Measurements from ENCODE around the gene LRRFIP2. TPM values are rescaled to one million over a fixed set of nuclear protein-coding genes. Genes with fewer than 3 reads are reported as not detected.
"Not testable (repeated sequence)": the region's sequence is repeated elsewhere in the genome, so short reads cannot be mapped to it uniquely, and the experiment has no call there.

The LRRFIP2 gene
- total RNA-seq, 4 donors from 2014 or later = 56.5 to 148 (median 62.4) TPM

- H3K27me3 ChIP-seq = no peaks in the 10 kb centered on the region
- H3K4me1 ChIP-seq = no peaks in the 10 kb centered on the region
- intact Hi-C loops (cut with DNase I; ENCODE audit: low total_unique reads) = no loop called here
- no peak overlapping the region for H3K4me3 ChIP-seq
- TF ChIP-seq CTCF (IDR thresholded peaks at IDR 0.05) (no peak), POLR2A (IDR thresholded peaks at IDR 0.05) (no peak)
- no peak for DNase-seq
- H3K27ac ChIP-seq = no peak overlapping the region
- H3K9me3 ChIP-seq = no peaks in the 10 kb centered on the region
- no peaks in the 10 kb centered on the region for H3K36me3 ChIP-seq
Measured at GRCh38 chr3:37154668-37155314, 19.6 kb downstream of the LRRFIP2 start.

- no peak overlapping the region for H3K27ac ChIP-seq
- no peak for DNase-seq
- H3K9me3 ChIP-seq = no peaks in the 10 kb centered on the region
- intact Hi-C loops (cut with DNase I; ENCODE audit: low total_unique reads) = no loop called here
- H3K27me3 ChIP-seq = no peaks in the 10 kb centered on the region
- H3K36me3 ChIP-seq = no peaks in the 10 kb centered on the region
- no peak overlapping the region for H3K4me3 ChIP-seq
- H3K4me1 ChIP-seq = no peaks in the 10 kb centered on the region
- no peak for TF ChIP-seq POLR2A (IDR thresholded peaks at IDR 0.05)
- TF ChIP-seq CTCF (IDR thresholded peaks at IDR 0.05) = no peak
Measured at GRCh38 chr3:37150621-37151020, 23.8 kb downstream of the LRRFIP2 start.

- H3K4me1 ChIP-seq = peaks cover 0 to 5% of the 10 kb centered on the region in 2 donors
- no peak for DNase-seq
- H3K36me3 ChIP-seq = no peaks in the 10 kb centered on the region
- H3K27me3 ChIP-seq = no peaks in the 10 kb centered on the region
- H3K27ac ChIP-seq = no peak overlapping the region
- no peak for TF ChIP-seq POLR2A (IDR thresholded peaks at IDR 0.05)
- TF ChIP-seq CTCF (IDR thresholded peaks at IDR 0.05) = no peak
- H3K9me3 ChIP-seq = no peaks in the 10 kb centered on the region
- intact Hi-C loops (cut with DNase I; ENCODE audit: low total_unique reads) = no loop called here
- no peak overlapping the region for H3K4me3 ChIP-seq
Measured at GRCh38 chr3:37149257-37149656, 25.1 kb downstream of the LRRFIP2 start.

GRCh38 chr3:37148208-37148607, 26.2 kb downstream of the LRRFIP2 start:
- no peaks in the 10 kb centered on the region for H3K9me3 ChIP-seq
- no peak overlapping the region for H3K4me3 ChIP-seq
- H3K27me3 ChIP-seq = no peaks in the 10 kb centered on the region
- intact Hi-C loops (cut with DNase I; ENCODE audit: low total_unique reads) = no loop called here
- DNase-seq = no peak
- no peak overlapping the region for H3K27ac ChIP-seq
- peaks cover 0 to 5% of the 10 kb centered on the region in 2 donors for H3K4me1 ChIP-seq
- no peaks in the 10 kb centered on the region for H3K36me3 ChIP-seq
- no peak for TF ChIP-seq CTCF (IDR thresholded peaks at IDR 0.05)
- TF ChIP-seq POLR2A (IDR thresholded peaks at IDR 0.05) = no peak

GRCh38 chr3:37147666-37148065, 26.7 kb downstream of the LRRFIP2 start:
- no peak for TF ChIP-seq POLR2A (IDR thresholded peaks at IDR 0.05)
- no peak for TF ChIP-seq CTCF (IDR thresholded peaks at IDR 0.05)
- no peaks in the 10 kb centered on the region for H3K36me3 ChIP-seq
- DNase-seq = no peak
- no peaks in the 10 kb centered on the region for H3K27me3 ChIP-seq
- intact Hi-C loops (cut with DNase I; ENCODE audit: low total_unique reads) = no loop called here
- H3K4me1 ChIP-seq = peaks cover 0 to 5% of the 10 kb centered on the region in 2 donors
- no peaks in the 10 kb centered on the region for H3K9me3 ChIP-seq
- no peak overlapping the region for H3K4me3 ChIP-seq
- H3K27ac ChIP-seq = no peak overlapping the region

GRCh38 chr3:37146927-37147326, 27.5 kb downstream of the LRRFIP2 start:
- H3K36me3 ChIP-seq; H3K4me1 ChIP-seq; H3K9me3 ChIP-seq; H3K27me3 ChIP-seq; H3K4me3 ChIP-seq; intact Hi-C loops (cut with DNase I; ENCODE audit: low total_unique reads); DNase-seq; H3K27ac ChIP-seq: not testable (repeated sequence)
